Karpas-422 (cell line): ENCODE results near the gene C16orf78. TPM values are rescaled to one million over a fixed set of nuclear protein-coding genes. Genes with fewer than 3 reads are reported as not detected.

Source experiments
- DNase-seq: peaks from one replicate; pipeline ENCODE4 v3.0.0-alpha.2; 2015
- H2AFZ ChIP-seq: fragments of 200-600 bp; sonication (generic); 2 replicates; pipeline ENCODE4 v1.6.1; 2014; ENCODE audit warnings: antibody characterized with exemption, low read length, mixed read lengths
- H3K27ac ChIP-seq: fragments of 200-600 bp; sonication (generic); 2 replicates; pipeline ENCODE4 v1.5.1; 2014; ENCODE audit warnings: mild to moderate bottlenecking, low read length, moderate library complexity
- H3K27me3 ChIP-seq: fragments of 200-600 bp; sonication (generic); 2 replicates; pipeline ENCODE4 v1.6.1; 2014; ENCODE audit warnings: low read length, mixed read lengths
- H3K36me3 ChIP-seq: fragments of 200-600 bp; sonication (generic); 2 replicates; pipeline ENCODE4 v1.6.1; 2014; ENCODE audit warnings: low read length, mixed read lengths; ENCODE audit not compliant: insufficient read depth
- H3K4me1 ChIP-seq: fragments of 200-600 bp; sonication (generic); 2 replicates; pipeline ENCODE4 v1.6.1; 2014; ENCODE audit warnings: mild to moderate bottlenecking, low read length, mixed read lengths
- H3K4me2 ChIP-seq: fragments of 200-600 bp; sonication (generic); 2 replicates; pipeline ENCODE4 v1.6.1; 2014; ENCODE audit warnings: low read length, low read depth, mild to moderate bottlenecking; ENCODE audit not compliant: poor library complexity, severe bottlenecking
- H3K4me3 ChIP-seq: fragments of 200-600 bp; sonication (generic); 2 replicates; pipeline ENCODE4 v1.5.1; 2014; ENCODE audit warnings: mild to moderate bottlenecking, antibody characterized with exemption, low read length, mixed read lengths
- H3K79me2 ChIP-seq: fragments of 200-600 bp; sonication (generic); 2 replicates; pipeline ENCODE4 v1.6.1; 2014; ENCODE audit warnings: mild to moderate bottlenecking, low read length, mixed read lengths
- H3K9ac ChIP-seq: fragments of 200-600 bp; sonication (generic); 2 replicates; pipeline ENCODE4 v1.6.0; 2014; ENCODE audit warnings: low read length
- H3K9me2 ChIP-seq: fragments of 200-600 bp; sonication (generic), shearing (Covaris generic); replicated peaks from 2 replicates; pipeline ENCODE4 v1.6.0; 2014; ENCODE audit warnings: mild to moderate bottlenecking, low read length, moderate library complexity; ENCODE audit not compliant: insufficient read depth
- H3K9me3 ChIP-seq: fragments of 300-700, 200-600 bp; sonication (generic); 2 replicates; pipeline ENCODE4 v1.6.1; 2014; ENCODE audit warnings: low read length, mixed read lengths
- H4K20me1 ChIP-seq: fragments of 200-600 bp; sonication (generic); 2 replicates; pipeline ENCODE4 v1.6.1; 2014; ENCODE audit warnings: mild to moderate bottlenecking, antibody characterized with exemption, low read length, low read depth; ENCODE audit not compliant: insufficient read depth
- total RNA-seq: library from RNA; depleted of rRNA; stranded (reverse); fragments of >200 nt; shearing (Covaris generic); gene quantifications from 2 replicates; pipeline ENCODE4 v1.2.3, GENCODE V29; 2014; ENCODE audit warnings: low replicate concordance

C16orf78 gene
- total RNA-seq, 1 experiment from 2014 or later: not detected

GRCh38 chr16:49409121-49409520 is 35.5 kb downstream of the C16orf78 start:
- peaks cover 13% of the 10 kb centered on the region for H3K4me1 ChIP-seq
- H3K9me2 ChIP-seq: no peaks in the 10 kb centered on the region
- H3K9me3 ChIP-seq: no peaks in the 10 kb centered on the region
- H3K4me2 ChIP-seq: no peak overlapping the region
- H3K27me3 ChIP-seq: no peaks in the 10 kb centered on the region
- H3K4me3 ChIP-seq: no peak overlapping the region
- H3K27ac ChIP-seq: no peak overlapping the region
- H4K20me1 ChIP-seq: no peaks in the 10 kb centered on the region
- no peak overlapping the region for H3K9ac ChIP-seq
- no peak for DNase-seq
- no peaks in the 10 kb centered on the region for H3K36me3 ChIP-seq
- H3K79me2 ChIP-seq: no peaks in the 10 kb centered on the region
- H2AFZ ChIP-seq: no peak overlapping the region

GRCh38 chr16:49410226-49410625 is 36.6 kb downstream of the C16orf78 start:
- DNase-seq: no peak
- Histone ChIP-seq H4K20me1 (no peaks in the 10 kb centered on the region), H3K9me2 (no peaks in the 10 kb centered on the region), H3K9me3 (no peaks in the 10 kb centered on the region), H3K27ac (no peak overlapping the region), H3K27me3 (no peaks in the 10 kb centered on the region), H3K36me3 (no peaks in the 10 kb centered on the region), H3K4me1 (peaks cover 13% of the 10 kb centered on the region), H3K9ac (no peak overlapping the region), H3K4me2 (no peak overlapping the region), H2AFZ (no peak overlapping the region), H3K79me2 (no peaks in the 10 kb centered on the region), H3K4me3 (no peak overlapping the region)

GRCh38 chr16:49411121-49411970 is 37.7 kb downstream of the C16orf78 start:
- DNase-seq: no peak
- no peaks in the 10 kb centered on the region for H3K9me3 ChIP-seq
- peaks cover 13% of the 10 kb centered on the region for H3K4me1 ChIP-seq
- H3K27ac ChIP-seq: no peak overlapping the region
- H3K9me2 ChIP-seq: no peaks in the 10 kb centered on the region
- H3K27me3 ChIP-seq: no peaks in the 10 kb centered on the region
- no peak overlapping the region for H3K9ac ChIP-seq
- no peak overlapping the region for H3K4me2 ChIP-seq
- no peak overlapping the region for H3K4me3 ChIP-seq
- no peak overlapping the region for H2AFZ ChIP-seq
- no peaks in the 10 kb centered on the region for H3K36me3 ChIP-seq
- no peaks in the 10 kb centered on the region for H3K79me2 ChIP-seq
- no peaks in the 10 kb centered on the region for H4K20me1 ChIP-seq

- no peak overlapping the region for H3K4me3 ChIP-seq
- H4K20me1 ChIP-seq: no peaks in the 10 kb centered on the region
- no peaks in the 10 kb centered on the region for H3K36me3 ChIP-seq
- peaks cover 3% of the 10 kb centered on the region; the same call in 1 of the 2 replicates for H3K4me1 ChIP-seq
- H2AFZ ChIP-seq: no peak overlapping the region
- DNase-seq: no peak
- no peaks in the 10 kb centered on the region for H3K9me2 ChIP-seq
- no peak overlapping the region for H3K4me2 ChIP-seq
- no peaks in the 10 kb centered on the region for H3K79me2 ChIP-seq
- H3K9me3 ChIP-seq: no peaks in the 10 kb centered on the region
- H3K9ac ChIP-seq: no peak overlapping the region
- H3K27ac ChIP-seq: no peak overlapping the region
- H3K27me3 ChIP-seq: no peaks in the 10 kb centered on the region
Observed at GRCh38 chr16:49414671-49415070, 41.1 kb downstream of the C16orf78 start.

GRCh38 chr16:49415083-49415482 is 41.5 kb downstream of the C16orf78 start:
- H3K27ac ChIP-seq: no peak overlapping the region
- no peak overlapping the region for H3K4me2 ChIP-seq
- H3K27me3 ChIP-seq: no peaks in the 10 kb centered on the region
- H3K4me3 ChIP-seq: no peak overlapping the region
- no peaks in the 10 kb centered on the region for H3K79me2 ChIP-seq
- DNase-seq: no peak
- peaks cover 3% of the 10 kb centered on the region; the same call in 1 of the 2 replicates for H3K4me1 ChIP-seq
- no peaks in the 10 kb centered on the region for H3K9me3 ChIP-seq
- no peaks in the 10 kb centered on the region for H3K36me3 ChIP-seq
- no peak overlapping the region for H3K9ac ChIP-seq
- no peaks in the 10 kb centered on the region for H4K20me1 ChIP-seq
- H2AFZ ChIP-seq: no peak overlapping the region
- no peaks in the 10 kb centered on the region for H3K9me2 ChIP-seq

GRCh38 chr16:49416001-49416675 is 42.5 kb downstream of the C16orf78 start:
- no peaks in the 10 kb centered on the region for H3K27me3 ChIP-seq
- no peak overlapping the region for H3K4me2 ChIP-seq
- no peak overlapping the region for H3K27ac ChIP-seq
- H3K79me2 ChIP-seq: no peaks in the 10 kb centered on the region
- no peak for DNase-seq
- H3K36me3 ChIP-seq: no peaks in the 10 kb centered on the region
- H3K9me2 ChIP-seq: no peaks in the 10 kb centered on the region
- no peaks in the 10 kb centered on the region for H4K20me1 ChIP-seq
- H2AFZ ChIP-seq: no peak overlapping the region
- no peak overlapping the region for H3K9ac ChIP-seq
- no peaks in the 10 kb centered on the region for H3K9me3 ChIP-seq
- no peak overlapping the region for H3K4me3 ChIP-seq
- H3K4me1 ChIP-seq: peaks cover 2% of the 10 kb centered on the region; the same call in 1 of the 2 replicates

GRCh38 chr16:49417354-49417753 is 43.8 kb downstream of the C16orf78 start:
- no peak overlapping the region for H3K9ac ChIP-seq
- H2AFZ ChIP-seq: no peak overlapping the region
- H4K20me1 ChIP-seq: no peaks in the 10 kb centered on the region
- no peak overlapping the region for H3K4me2 ChIP-seq
- H3K4me1 ChIP-seq: no peaks in the 10 kb centered on the region
- no peaks in the 10 kb centered on the region for H3K9me3 ChIP-seq
- H3K27me3 ChIP-seq: no peaks in the 10 kb centered on the region
- no peaks in the 10 kb centered on the region for H3K36me3 ChIP-seq
- DNase-seq: no peak
- no peak overlapping the region for H3K27ac ChIP-seq
- H3K9me2 ChIP-seq: no peaks in the 10 kb centered on the region
- H3K79me2 ChIP-seq: no peaks in the 10 kb centered on the region
- H3K4me3 ChIP-seq: no peak overlapping the region

GRCh38 chr16:49419006-49419405 is 45.4 kb downstream of the C16orf78 start:
- no peaks in the 10 kb centered on the region for H4K20me1 ChIP-seq
- no peaks in the 10 kb centered on the region for H3K9me2 ChIP-seq
- H3K4me1 ChIP-seq: no peaks in the 10 kb centered on the region
- H3K9me3 ChIP-seq: no peaks in the 10 kb centered on the region
- H3K27me3 ChIP-seq: no peaks in the 10 kb centered on the region
- H3K27ac ChIP-seq: no peak overlapping the region
- H3K9ac ChIP-seq: no peak overlapping the region
- no peaks in the 10 kb centered on the region for H3K79me2 ChIP-seq
- no peak overlapping the region for H2AFZ ChIP-seq
- H3K36me3 ChIP-seq: no peaks in the 10 kb centered on the region
- no peak overlapping the region for H3K4me3 ChIP-seq
- no peak overlapping the region for H3K4me2 ChIP-seq
- no peak for DNase-seq
